HCT116 (cell line): ENCODE measurements around the gene MAP7. TPM values are rescaled to one million over a fixed set of nuclear protein-coding genes. Genes with fewer than 3 reads are reported as not detected.

Source experiments
- ATAC-seq: fragments of 200-7000 bp; cut with Tn5 transposase; 2 replicates; pipeline ENCODE4 v1.9.1; 2020; ENCODE audit warnings: mild to moderate bottlenecking, moderate library complexity
- BruUV-seq: library from RNA; stranded (reverse); fragments of 400-500 nt; replicated peaks from 2 replicates; lab custom pipeline; 2021; lab: Mats Ljungman, UMichigan
- CTCF ChIA-PET: fragments of 300-600 bp; sonication (Branson Sonifier 250); formaldehyde crosslinking; loops from one replicate; lab custom pipeline; 2021; ENCODE audit warnings: antibody characterized with exemption; lab: Charles Lee
- POLR2A ChIA-PET: fragments of 300-600, 350-600 bp; sonication (Branson Sonifier 250); formaldehyde crosslinking; loops from one replicate; lab custom pipeline; 2021; ENCODE audit warnings: antibody characterized with exemption; lab: Charles Lee
- RAD21 ChIA-PET, 2 experiments: fragments of 300-600 bp; sonication (Branson Sonifier 250); formaldehyde crosslinking; loops; one replicate each; lab custom pipeline; 2023; ENCODE audit warnings: low total read pairs in 2 of 2; ENCODE audit not compliant: uncharacterized antibody in 2 of 2, unreplicated experiment in 2 of 2, low non-redundant PET in 1 of 2; lab: Charles Lee
- DNase-seq: peaks from one replicate; pipeline ENCODE4 v3.0.0-alpha.2; 2010; ENCODE audit warnings: low read depth, low spot score
- H2AFZ ChIP-seq: fragments of 200-600 bp; shearing (Covaris generic), sonication (generic); 2 replicates; pipeline ENCODE4 v1.6.1; 2017; ENCODE audit warnings: low read depth, mixed run types, mixed read lengths, antibody characterized with exemption, low read length; ENCODE audit not compliant: poor library complexity, severe bottlenecking
- H3K27ac ChIP-seq: 2 replicates; pipeline ENCODE4 v1.5.1; 2012; ENCODE audit warnings: low read depth, low read length
- H3K27me3 ChIP-seq: fragments of 200-600 bp; sonication (generic); 2 replicates; pipeline ENCODE4 v1.6.1; 2016; ENCODE audit warnings: mixed run types, low read length, mixed read lengths; ENCODE audit not compliant: insufficient read depth
- H3K36me3 ChIP-seq, 2 experiments: fragments of 200-500 bp in 1 of 2; fragments of 200-600 bp in 1 of 2; sonication (Bioruptor generic) in 1 of 2; sonication (generic) in 1 of 2; 2 replicates each; pipeline versions ENCODE4 v1.5.1 to v1.6.1; 2014 to 2016; ENCODE audit warnings: low read length in 2 of 2, inconsistent platforms in 1 of 2, mixed read lengths in 1 of 2, mixed run types in 1 of 2; ENCODE audit not compliant: insufficient read depth in 2 of 2, control insufficient read depth in 1 of 2
- H3K4me1 ChIP-seq, 2 experiments: fragments of 200-600 bp in 1 of 2; sonication (generic) in 1 of 2; 2 replicates each; pipeline versions ENCODE4 v1.5.1 to v1.6.1; 2012 to 2017; ENCODE audit warnings: low read length in 2 of 2, inconsistent platforms in 1 of 2, mild to moderate bottlenecking in 1 of 2, mixed read lengths in 1 of 2, mixed run types in 1 of 2, moderate library complexity in 1 of 2; ENCODE audit not compliant: insufficient read depth in 2 of 2, control insufficient read depth in 1 of 2
- H3K4me2 ChIP-seq: fragments of 200-600 bp; sonication (generic); 2 replicates; pipeline ENCODE4 v1.6.1; 2017; ENCODE audit warnings: mixed run types, low read length, mixed read lengths
- H3K4me3 ChIP-seq, 2 experiments: fragments of 200-600 bp in 1 of 2; sonication (generic) in 1 of 2; replicated peaks in 1 of 2; 2 replicates each; pipeline ENCODE4 v1.5.1; 2011 to 2016; ENCODE audit warnings: low read length in 2 of 2, control low read depth in 1 of 2, low read depth in 1 of 2, mild to moderate bottlenecking in 1 of 2, mixed read lengths in 1 of 2, mixed run types in 1 of 2
- H3K79me2 ChIP-seq: fragments of 200-600 bp; sonication (generic); 2 replicates; pipeline ENCODE4 v1.6.1; 2017; ENCODE audit warnings: mild to moderate bottlenecking, mixed run types, low read length, moderate library complexity, mixed read lengths; ENCODE audit not compliant: insufficient read depth
- H3K9ac ChIP-seq: fragments of 200-600 bp; sonication (generic); 2 replicates; pipeline ENCODE4 v1.6.1; 2016; ENCODE audit warnings: low read length, mixed read lengths
- H3K9me2 ChIP-seq: fragments of 200-600 bp; sonication (generic), shearing (Covaris generic); 2 replicates; pipeline ENCODE4 v1.6.1; 2017; ENCODE audit warnings: mixed run types, mild to moderate bottlenecking, moderate library complexity; ENCODE audit not compliant: insufficient read depth
- H3K9me3 ChIP-seq, 2 experiments: fragments of 200-500 bp in 1 of 2; fragments of 200-600 bp in 1 of 2; sonication (Bioruptor generic) in 1 of 2; sonication (generic) in 1 of 2; 2 replicates each; pipeline ENCODE4 v1.6.1; 2014 to 2017; ENCODE audit warnings: low read length in 2 of 2, mixed read lengths in 2 of 2, inconsistent platforms in 1 of 2, low read depth in 1 of 2, mild to moderate bottlenecking in 1 of 2, mixed run types in 1 of 2, moderate library complexity in 1 of 2; ENCODE audit not compliant: control insufficient read depth in 1 of 2, insufficient read depth in 1 of 2
- H4K20me1 ChIP-seq: fragments of 200-600 bp; sonication (generic), shearing (Covaris generic); 2 replicates; pipeline ENCODE4 v1.6.1; 2017; ENCODE audit warnings: mixed run types, mild to moderate bottlenecking, moderate library complexity; ENCODE audit not compliant: insufficient read depth
- ELF1 ChIP-seq: IDR thresholded peaks from 2 replicates; pipeline ENCODE4 v1.6.1; 2012; ENCODE audit warnings: low read depth, borderline replicate concordance
- POLR2A ChIP-seq: IDR thresholded peaks from 2 replicates; pipeline ENCODE4 v1.7.0; 2011; ENCODE audit warnings: borderline replicate concordance; ENCODE audit not compliant: insufficient read depth, insufficient read length; ENCODE audit errors: extremely low read depth
- RAD21 ChIP-seq: IDR thresholded peaks from 2 replicates; pipeline ENCODE4 v1.6.1; 2012; ENCODE audit warnings: low read depth, mild to moderate bottlenecking
- SIN3A ChIP-seq: IDR thresholded peaks from 2 replicates; pipeline ENCODE4 v1.6.1; 2012; ENCODE audit warnings: low read depth
- ZNF274 ChIP-seq: fragments of 200-500 bp; sonication (Bioruptor generic); IDR thresholded peaks from 2 replicates; pipeline ENCODE4 v1.6.1; 2014; ENCODE audit warnings: mild to moderate bottlenecking, low read depth, low read length, inconsistent platforms
- intact Hi-C: fragments of 100-400 bp; cut with micrococcal nuclease; formaldehyde crosslinking; loops from 2 replicates; pipeline ENCODE4 v1.10.0; 2022
- total RNA-seq: library from RNA; stranded (reverse); gene quantifications from one replicate; pipeline ENCODE4 v1.2.1, GENCODE V29; 2021; ENCODE audit not compliant: unreplicated experiment
- TF ChIP-seq, protein P1 (sequence below), 3 experiments: fragments of 200-600 bp in 1 of 3; sonication (generic) in 1 of 3; IDR thresholded peaks in 2 of 3; conservative IDR thresholded peaks in 1 of 3; 2 replicates each; pipeline ENCODE4 v1.5.1; 2012 to 2017; ENCODE audit warnings: low read depth in 2 of 3, low read length in 2 of 3, antibody characterized with exemption in 1 of 3, borderline replicate concordance in 1 of 3, control low read depth in 1 of 3, mild to moderate bottlenecking in 1 of 3, mixed read lengths in 1 of 3, mixed run types in 1 of 3, moderate library complexity in 1 of 3; ENCODE audit not compliant: insufficient read depth in 1 of 3
- TF ChIP-seq, protein P2 (sequence below): IDR thresholded peaks from 2 replicates; pipeline ENCODE4 v1.6.1; 2011; ENCODE audit warnings: mild to moderate bottlenecking, low read length, moderate library complexity; ENCODE audit not compliant: insufficient replicate concordance; ENCODE audit errors: extremely low read depth

The MAP7 gene
- total RNA-seq, 1 experiment from 2014 or later: 35.5 TPM

DNA sequence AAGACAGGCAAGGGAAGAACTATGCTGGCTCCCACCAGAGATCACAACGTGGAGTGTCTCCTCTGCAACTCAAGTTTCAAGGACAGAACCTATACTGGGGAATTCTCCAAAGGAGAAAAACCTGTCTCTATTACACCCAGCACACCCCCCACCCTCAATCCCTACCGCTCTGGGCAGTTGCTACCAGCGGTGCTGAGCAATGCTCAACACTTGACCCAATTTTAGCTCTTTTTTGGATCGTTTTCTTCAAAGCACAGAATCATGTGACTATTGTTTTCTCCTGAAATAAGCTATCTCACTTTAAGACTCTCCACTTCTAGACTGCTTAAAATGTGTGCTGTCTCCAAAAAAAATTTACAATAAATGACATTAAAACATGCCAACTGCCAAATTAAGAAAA is 23.3 kb downstream of the MAP7 start:
- ChIA-PET RAD21 (no interaction called here), CTCF (no interaction called here), POLR2A (no interaction called here)
- TF ChIP-seq RAD21 (no peak), POLR2A (no peak), ELF1 (no peak), ZNF274 (no peak), SIN3A (no peak)
- TF ChIP-seq, protein P1, sequence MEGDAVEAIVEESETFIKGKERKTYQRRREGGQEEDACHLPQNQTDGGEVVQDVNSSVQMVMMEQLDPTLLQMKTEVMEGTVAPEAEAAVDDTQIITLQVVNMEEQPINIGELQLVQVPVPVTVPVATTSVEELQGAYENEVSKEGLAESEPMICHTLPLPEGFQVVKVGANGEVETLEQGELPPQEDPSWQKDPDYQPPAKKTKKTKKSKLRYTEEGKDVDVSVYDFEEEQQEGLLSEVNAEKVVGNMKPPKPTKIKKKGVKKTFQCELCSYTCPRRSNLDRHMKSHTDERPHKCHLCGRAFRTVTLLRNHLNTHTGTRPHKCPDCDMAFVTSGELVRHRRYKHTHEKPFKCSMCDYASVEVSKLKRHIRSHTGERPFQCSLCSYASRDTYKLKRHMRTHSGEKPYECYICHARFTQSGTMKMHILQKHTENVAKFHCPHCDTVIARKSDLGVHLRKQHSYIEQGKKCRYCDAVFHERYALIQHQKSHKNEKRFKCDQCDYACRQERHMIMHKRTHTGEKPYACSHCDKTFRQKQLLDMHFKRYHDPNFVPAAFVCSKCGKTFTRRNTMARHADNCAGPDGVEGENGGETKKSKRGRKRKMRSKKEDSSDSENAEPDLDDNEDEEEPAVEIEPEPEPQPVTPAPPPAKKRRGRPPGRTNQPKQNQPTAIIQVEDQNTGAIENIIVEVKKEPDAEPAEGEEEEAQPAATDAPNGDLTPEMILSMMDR (IDR thresholded peaks at IDR 0.05 in 2 of 3, conservative IDR thresholded peaks at IDR 0.05 in 1 of 3; ENCODE audit: borderline replicate concordance in 1 of 3, insufficient read depth in 1 of 3, low read depth in 2 of 3, low read length in 2 of 3): no peak
- TF ChIP-seq, protein P2, sequence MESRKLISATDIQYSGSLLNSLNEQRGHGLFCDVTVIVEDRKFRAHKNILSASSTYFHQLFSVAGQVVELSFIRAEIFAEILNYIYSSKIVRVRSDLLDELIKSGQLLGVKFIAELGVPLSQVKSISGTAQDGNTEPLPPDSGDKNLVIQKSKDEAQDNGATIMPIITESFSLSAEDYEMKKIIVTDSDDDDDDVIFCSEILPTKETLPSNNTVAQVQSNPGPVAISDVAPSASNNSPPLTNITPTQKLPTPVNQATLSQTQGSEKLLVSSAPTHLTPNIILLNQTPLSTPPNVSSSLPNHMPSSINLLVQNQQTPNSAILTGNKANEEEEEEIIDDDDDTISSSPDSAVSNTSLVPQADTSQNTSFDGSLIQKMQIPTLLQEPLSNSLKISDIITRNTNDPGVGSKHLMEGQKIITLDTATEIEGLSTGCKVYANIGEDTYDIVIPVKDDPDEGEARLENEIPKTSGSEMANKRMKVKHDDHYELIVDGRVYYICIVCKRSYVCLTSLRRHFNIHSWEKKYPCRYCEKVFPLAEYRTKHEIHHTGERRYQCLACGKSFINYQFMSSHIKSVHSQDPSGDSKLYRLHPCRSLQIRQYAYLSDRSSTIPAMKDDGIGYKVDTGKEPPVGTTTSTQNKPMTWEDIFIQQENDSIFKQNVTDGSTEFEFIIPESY: no peak
- BruUV-seq: no TSS peak
- no peaks in the 10 kb centered on the region for H3K9me2 ChIP-seq
- no peak overlapping the region for H3K4me2 ChIP-seq
- no peaks in the 10 kb centered on the region for H3K4me1 ChIP-seq
- H3K9me3 ChIP-seq: no peaks in the 10 kb centered on the region
- peaks cover 42% of the 10 kb centered on the region for H3K79me2 ChIP-seq
- DNase-seq (no peak), ATAC-seq (no peak)
- H3K4me3 ChIP-seq: no peak overlapping the region
- no peaks in the 10 kb centered on the region for H3K36me3 ChIP-seq
- H4K20me1 ChIP-seq: peaks cover 4% of the 10 kb centered on the region; the same call in 1 of the 2 replicates
- no peaks in the 10 kb centered on the region for H3K27me3 ChIP-seq
- intact Hi-C loops: no loop called here
- no peak overlapping the region for H3K27ac ChIP-seq
- H3K9ac ChIP-seq: no peak overlapping the region
- no peak overlapping the region for H2AFZ ChIP-seq
